PC-3 (cell line): ENCODE data around the gene PELI1. TPM values are rescaled to one million over a fixed set of nuclear protein-coding genes. Genes with fewer than 3 reads are reported as not detected.

Experiments
- ATAC-seq: fragments of 200-7000 bp; cut with Tn5 transposase; 2 replicates; pipeline ENCODE4 v1.9.1; 2020; ENCODE audit warnings: mild to moderate bottlenecking, moderate library complexity
- BruUV-seq: library from RNA; stranded (reverse); fragments of 400-500 nt; replicated peaks from 2 replicates; lab custom pipeline; 2021; lab: Mats Ljungman, UMichigan
- CTCF ChIA-PET: fragments of 300-600 bp; sonication (Branson Sonifier 250); formaldehyde crosslinking; loops from one replicate; lab custom pipeline; 2022; ENCODE audit warnings: antibody characterized with exemption; lab: Charles Lee
- POLR2A ChIA-PET: fragments of 300-600 bp; sonication (Branson Sonifier 250); formaldehyde crosslinking; loops from one replicate; lab custom pipeline; 2022; ENCODE audit warnings: antibody characterized with exemption; ENCODE audit not compliant: unreplicated experiment; lab: Charles Lee
- DNase-seq: peaks from one replicate; pipeline ENCODE4 v3.0.0-alpha.2; 2015
- H2AFZ ChIP-seq: fragments of 300-600 bp; sonication (generic); 2 replicates; pipeline ENCODE4 v1.6.0; 2016; ENCODE audit warnings: antibody characterized with exemption, low read length
- H3F3A ChIP-seq: fragments of 300-600 bp; sonication (generic); one replicate; pipeline ENCODE4 v1.6.0; 2017; ENCODE audit warnings: antibody characterized with exemption, low read length, control low read depth, mild to moderate bottlenecking; ENCODE audit not compliant: unreplicated experiment
- H3K27ac ChIP-seq: fragments of 300-600 bp; sonication (generic); 2 replicates; pipeline ENCODE4 v1.5.1; 2016; ENCODE audit warnings: mild to moderate bottlenecking, low read length
- H3K27me3 ChIP-seq: fragments of 300-600 bp; sonication (generic); 2 replicates; pipeline ENCODE4 v1.6.1; 2016; ENCODE audit warnings: low read length, mixed read lengths
- H3K36me3 ChIP-seq: fragments of 300-600 bp; sonication (generic); 2 replicates; pipeline ENCODE4 v1.6.1; 2016; ENCODE audit warnings: low read depth, mixed run types, low read length, mixed read lengths
- H3K4me1 ChIP-seq: fragments of 300-600 bp; sonication (generic); 2 replicates; pipeline ENCODE4 v1.5.1; 2016; ENCODE audit warnings: low read length; ENCODE audit not compliant: insufficient read depth
- H3K4me2 ChIP-seq: fragments of 300-600 bp; sonication (generic); 2 replicates; pipeline ENCODE4 v1.6.0; 2016; ENCODE audit warnings: low read length
- H3K4me3 ChIP-seq: fragments of 300-600 bp; sonication (generic); 2 replicates; pipeline ENCODE4 v1.5.1; 2016; ENCODE audit warnings: mild to moderate bottlenecking, low read length, mixed read lengths
- H3K79me2 ChIP-seq: fragments of 300-600 bp; sonication (generic); 2 replicates; pipeline ENCODE4 v1.6.1; 2017; ENCODE audit warnings: low read length, mixed read lengths
- H3K9ac ChIP-seq: fragments of 300-600 bp; sonication (generic); 2 replicates; pipeline ENCODE4 v1.6.0; 2016; ENCODE audit warnings: mild to moderate bottlenecking, low read length
- H3K9me2 ChIP-seq: fragments of 300-600 bp; sonication (generic); replicated peaks from 2 replicates; pipeline ENCODE4 v1.6.1; 2016; ENCODE audit warnings: mixed run types, low read length, mixed read lengths
- H3K9me3 ChIP-seq: fragments of 300-600 bp; sonication (generic); 2 replicates; pipeline ENCODE4 v1.6.1; 2016; ENCODE audit warnings: low read length, mixed read lengths
- H4K20me1 ChIP-seq: fragments of 300-600 bp; sonication (generic); 2 replicates; pipeline ENCODE4 v1.6.1; 2016; ENCODE audit warnings: low read length, mixed read lengths
- CTCF ChIP-seq: fragments of 300-600 bp; sonication (generic); conservative IDR thresholded peaks from 2 replicates; pipeline ENCODE4 v1.5.1; 2017; ENCODE audit warnings: antibody characterized with exemption, low read depth, mild to moderate bottlenecking, low read length
- EZH2 ChIP-seq: fragments of 300-600 bp; sonication (generic); IDR thresholded peaks from one replicate; pipeline ENCODE4 v1.6.1; 2017; ENCODE audit warnings: antibody characterized with exemption, mild to moderate bottlenecking, low read length; ENCODE audit not compliant: unreplicated experiment
- EZH2phosphoT487 ChIP-seq: fragments of 300-600 bp; sonication (generic); IDR thresholded peaks from 2 replicates; pipeline ENCODE4 v1.6.1; 2018; ENCODE audit warnings: mild to moderate bottlenecking, antibody characterized with exemption, low read length, borderline replicate concordance
- intact Hi-C: fragments of 100-400 bp; cut with micrococcal nuclease; formaldehyde crosslinking; loops from 2 replicates; pipeline ENCODE4 v1.9.0; 2023
- total RNA-seq: library from RNA; depleted of rRNA; stranded (reverse); fragments of >200 nt; gene quantifications from 2 replicates; pipeline ENCODE4 v1.2.3, GENCODE V29; 2014

The PELI1 gene
- total RNA-seq, 1 experiment from 2014 or later = 5.6 TPM

- Histone ChIP-seq H3K27me3 (no peaks in the 10 kb centered on the region), H3F3A (no peaks in the 10 kb centered on the region), H2AFZ (no peak overlapping the region), H3K36me3 (no peaks in the 10 kb centered on the region), H3K9me3 (no peaks in the 10 kb centered on the region), H3K9me2 (no peaks in the 10 kb centered on the region), H3K79me2 (no peaks in the 10 kb centered on the region), H3K4me1 (peaks cover 24% of the 10 kb centered on the region), H3K4me3 (no peak overlapping the region), H3K27ac (no peak overlapping the region), H3K4me2 (no peak overlapping the region), H4K20me1 (no peaks in the 10 kb centered on the region), H3K9ac (no peak overlapping the region)
- TF ChIP-seq EZH2 (no peak), EZH2phosphoT487 (no peak), CTCF (no peak)
- ATAC-seq (no peak), DNase-seq (no peak)
- ChIA-PET POLR2A (no interaction called here), CTCF (no interaction called here)
- intact Hi-C loops = no loop called here
- BruUV-seq = no TSS peak
These were observed 24.2 kb downstream of the PELI1 start for GRCh38 chr2:64120008-64120407.

DNA sequence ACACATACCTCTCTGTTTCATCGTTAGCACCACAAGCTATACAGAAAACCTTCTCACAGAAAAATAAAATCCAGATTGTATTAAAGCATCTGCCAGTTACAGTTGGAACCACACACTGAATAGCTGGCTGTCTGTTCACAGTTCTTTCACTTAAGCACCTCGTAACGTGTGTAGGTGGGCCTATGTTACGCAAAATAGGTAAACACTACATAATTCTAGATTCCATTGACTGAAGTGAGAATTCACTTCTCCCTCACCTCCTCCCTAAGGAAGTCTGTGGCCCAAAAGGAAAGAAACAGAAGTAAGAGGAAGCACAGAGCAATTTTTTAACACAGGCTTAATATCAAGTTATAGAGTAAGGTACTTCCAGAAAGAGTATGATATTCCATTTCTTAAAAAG, 24.9 kb downstream of the PELI1 start:
- intact Hi-C loops = no loop called here
- no TSS peak for BruUV-seq
- Histone ChIP-seq H3F3A (no peaks in the 10 kb centered on the region), H3K27me3 (no peaks in the 10 kb centered on the region), H2AFZ (no peak overlapping the region), H3K27ac (no peak overlapping the region), H3K9ac (no peak overlapping the region), H3K4me3 (no peak overlapping the region), H3K9me3 (no peaks in the 10 kb centered on the region), H3K4me2 (no peak overlapping the region), H3K4me1 (peaks cover 31% of the 10 kb centered on the region), H4K20me1 (no peaks in the 10 kb centered on the region), H3K79me2 (no peaks in the 10 kb centered on the region), H3K9me2 (no peaks in the 10 kb centered on the region), H3K36me3 (no peaks in the 10 kb centered on the region)
- TF ChIP-seq EZH2 = no peak
- TF ChIP-seq EZH2phosphoT487 = no peak
- TF ChIP-seq CTCF = no peak
- no peak for DNase-seq
- ChIA-PET CTCF (no interaction called here), POLR2A (no interaction called here)
- no peak for ATAC-seq

DNA sequence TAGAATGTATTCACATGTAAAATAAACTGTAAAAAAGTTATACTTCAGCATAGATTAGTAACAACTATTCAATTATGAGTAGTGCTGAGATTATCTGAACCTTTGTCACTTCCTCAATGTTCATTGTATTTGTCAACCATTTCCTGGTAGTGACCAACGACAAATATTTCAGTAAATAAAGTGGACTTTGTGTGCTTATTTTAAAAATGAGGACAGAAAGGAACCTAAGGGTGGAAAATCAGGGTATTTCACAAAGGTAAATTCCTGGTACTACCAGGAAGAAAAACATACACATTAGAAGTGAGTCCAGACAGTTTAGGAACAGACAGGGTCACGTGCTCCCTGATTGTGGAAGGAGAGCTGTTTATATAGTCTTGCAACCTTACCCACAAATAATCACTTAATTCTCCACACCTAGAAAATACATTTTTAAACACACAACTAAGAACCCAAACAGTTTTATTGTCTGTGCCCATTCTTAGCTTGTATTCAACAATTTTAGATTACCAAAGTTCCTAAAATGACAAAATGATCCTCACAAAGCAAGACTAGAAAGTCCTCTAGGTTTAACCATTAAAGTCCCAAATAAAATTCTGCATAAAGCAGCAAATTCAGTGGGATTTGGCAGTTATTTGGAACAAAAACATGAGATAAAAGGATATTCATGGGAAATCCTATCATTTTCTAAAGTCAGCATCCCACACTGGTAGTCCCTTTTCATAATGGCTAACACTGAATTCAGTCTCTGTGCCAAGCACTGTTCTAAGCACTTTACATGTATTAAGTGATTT, 28.2 kb downstream of the PELI1 start:
- Histone ChIP-seq H4K20me1 (no peaks in the 10 kb centered on the region), H3K9ac (no peak overlapping the region), H3K9me2 (no peaks in the 10 kb centered on the region), H3K4me2 (peak overlapping the region; percentile 19), H3K27me3 (no peaks in the 10 kb centered on the region), H3K79me2 (no peaks in the 10 kb centered on the region), H3K9me3 (no peaks in the 10 kb centered on the region), H3K27ac (no peak overlapping the region), H3K4me1 (peaks cover 33% of the 10 kb centered on the region), H3K36me3 (no peaks in the 10 kb centered on the region), H3F3A (no peaks in the 10 kb centered on the region), H3K4me3 (no peak overlapping the region), H2AFZ (no peak overlapping the region)
- intact Hi-C loops = no loop called here
- no peak; the same call in 1 of the 2 replicates for ATAC-seq
- TF ChIP-seq CTCF (no peak), EZH2 (no peak), EZH2phosphoT487 (no peak)
- ChIA-PET CTCF (no interaction called here), POLR2A (no interaction called here)
- DNase-seq = peak; percentile 36
- no TSS peak for BruUV-seq
